Kidney (tissue), 22 donors: ENCODE data around the gene CCDC28B. TPM values are rescaled to one million over a fixed set of nuclear protein-coding genes. Genes with fewer than 3 reads are reported as not detected.

Experiments used
- DNase-seq, 5 donors: peaks; one replicate each; pipeline ENCODE4 v3.0.0-alpha.2; 2013 to 2020
- FAIRE-seq: peaks from 2 replicates; lab custom pipeline; 2012; peaks lifted over from hg19 to GRCh38; lab: Jason Lieb, UNC
- H3K27ac ChIP-seq, 2 donors: one replicate each; pipeline ENCODE4 v1.7.0; 2013; ENCODE audit warnings: low read depth in 2 of 2, low read length in 2 of 2, inconsistent platforms in 1 of 2
- H3K27me3 ChIP-seq: one replicate; pipeline ENCODE4 v1.7.1; 2013; ENCODE audit warnings: low read length, inconsistent platforms; ENCODE audit not compliant: control insufficient read depth, insufficient read depth
- H3K36me3 ChIP-seq, 3 donors: one replicate each; pipeline versions ENCODE4 v1.7.0 to v1.7.1; 2013; ENCODE audit warnings: low read length in 3 of 3, control low read depth in 1 of 3, inconsistent platforms in 1 of 3; ENCODE audit not compliant: insufficient read depth in 3 of 3, control insufficient read depth in 2 of 3
- H3K4me1 ChIP-seq, 3 donors: one replicate each; pipeline versions ENCODE4 v1.7.0 to v1.7.1; 2013; ENCODE audit warnings: low read length in 3 of 3, inconsistent platforms in 1 of 3, low read depth in 1 of 3; ENCODE audit not compliant: control insufficient read depth in 2 of 3, insufficient read depth in 2 of 3
- H3K4me3 ChIP-seq, 3 donors: one replicate each; pipeline versions ENCODE4 v1.7.0 to v1.8.1; 2013; ENCODE audit warnings: low read length in 3 of 3, control low read depth in 1 of 3, inconsistent platforms in 1 of 3
- H3K9ac ChIP-seq, 3 donors: one replicate each; pipeline versions ENCODE4 v1.7.0 to v1.7.1; 2013; ENCODE audit warnings: low read length in 3 of 3, control low read depth in 1 of 3, inconsistent platforms in 1 of 3
- H3K9me3 ChIP-seq, 3 donors: one replicate each; pipeline versions ENCODE4 v1.7.0 to v1.7.1; 2013; ENCODE audit warnings: low read length in 3 of 3, control low read depth in 1 of 3, inconsistent platforms in 1 of 3; ENCODE audit not compliant: control insufficient read depth in 2 of 3, insufficient read depth in 1 of 3
- intact Hi-C: fragments of 100-400 bp; cut with DNase I; formaldehyde crosslinking; loops from one replicate; pipeline ENCODE4 v1.11.1; 2022
- long read RNA-seq, 10 donors: library from polyadenylated mRNA in 1 of 10; unstranded in 1 of 10; transcript quantifications; one replicate each; pipeline ENCODE4 v2.0.0 and lab custom pipeline, GENCODE V29; 2021 to 2026
- polyA plus RNA-seq: library from polyadenylated mRNA; stranded (reverse); fragments of 350-450 nt; fragmentation: Illumina TruSeq; extraction: RNeasy Lipid Tissue Mini Kit (QIAGEN cat#74804); gene quantifications from one replicate; pipeline ENCODE4 v1.2.3, GENCODE V29; 2014; ENCODE audit warnings: low read depth, low replicate concordance; ENCODE audit not compliant: insufficient read depth
- total RNA-seq: library from RNA; stranded (reverse); fragmentation: NEBNext Ultra II Directional; extraction: Animal tissue kit (Norgen Biotek cat#: 25700); gene quantifications from one replicate; pipeline ENCODE4 v1.2.1, GENCODE V29; 2021
- TF ChIP-seq, protein P1 (sequence below): IDR thresholded peaks from 3 replicates; pipeline ENCODE4 v1.5.1; 2012; ENCODE audit warnings: mild to moderate bottlenecking, moderate library complexity, borderline replicate concordance; ENCODE audit not compliant: insufficient read depth; ENCODE audit errors: extremely low read depth
- donor health status: control.
- donor health status: control.
- donor health status: control.
- donor health status: control.
- donor health status: control.
- donor health status: DM: yes; HTN: yes; CAD: no.
- donor health status: Normal renal cell carcinoma (clear cell type).

The CCDC28B gene
- total RNA-seq = 4.0 TPM
- 25.4 TPM for polyA plus RNA-seq
- long read RNA-seq, donor 1, transcript CCDC28B-201 (6 exons, 1,089 nt) = major isoform, 5 of 13 reads
- long read RNA-seq, donor 1, partial matches to known transcripts = 8 of 13 reads
- long read RNA-seq, donor 1, other reads (novel, unspliced or antisense) = 0 of 13 reads
- long read RNA-seq, donor 2, transcript CCDC28B-201 (6 exons, 1,089 nt) = major isoform, 9 of 9 reads
- long read RNA-seq, donor 2, partial matches to known transcripts = 0 of 9 reads
- long read RNA-seq, donor 2, other reads (novel, unspliced or antisense) = 0 of 9 reads
- long read RNA-seq, donor 3, transcript CCDC28B-201 (6 exons, 1,089 nt) = major isoform, 5 of 19 reads
- long read RNA-seq, donor 3, partial matches to known transcripts = 12 of 19 reads
- long read RNA-seq, donor 3, other reads (novel, unspliced or antisense) = 0 of 19 reads
- long read RNA-seq, donor 4, transcript CCDC28B-201 (6 exons, 1,089 nt) = major isoform, 6 of 6 reads
- long read RNA-seq, donor 4, partial matches to known transcripts = 0 of 6 reads
- long read RNA-seq, donor 4, other reads (novel, unspliced or antisense) = 0 of 6 reads
- long read RNA-seq, donor 5, partial matches to known transcripts = 0 of 1 reads
- long read RNA-seq, donor 5, other reads (novel, unspliced or antisense) = 0 of 1 reads
- long read RNA-seq, donor 6, transcript CCDC28B-201 (6 exons, 1,089 nt) = major isoform, 16 of 25 reads
- long read RNA-seq, donor 6, partial matches to known transcripts = 8 of 25 reads
- long read RNA-seq, donor 6, other reads (novel, unspliced or antisense) = 0 of 25 reads
- long read RNA-seq, donor 7, partial matches to known transcripts = 1 of 6 reads
- long read RNA-seq, donor 7, other reads (novel, unspliced or antisense) = 0 of 6 reads
- long read RNA-seq, donor 8, transcript CCDC28B-201 (6 exons, 1,089 nt) = major isoform, 10 of 10 reads
- long read RNA-seq, donor 8, partial matches to known transcripts = 0 of 10 reads
- long read RNA-seq, donor 8, other reads (novel, unspliced or antisense) = 0 of 10 reads
- long read RNA-seq, donor 9, partial matches to known transcripts = 0 of 4 reads
- long read RNA-seq, donor 9, other reads (novel, unspliced or antisense) = 0 of 4 reads
- long read RNA-seq, donor 10, partial matches to known transcripts = 0 of 4 reads
- long read RNA-seq, donor 10, other reads (novel, unspliced or antisense) = 0 of 4 reads

DNA sequence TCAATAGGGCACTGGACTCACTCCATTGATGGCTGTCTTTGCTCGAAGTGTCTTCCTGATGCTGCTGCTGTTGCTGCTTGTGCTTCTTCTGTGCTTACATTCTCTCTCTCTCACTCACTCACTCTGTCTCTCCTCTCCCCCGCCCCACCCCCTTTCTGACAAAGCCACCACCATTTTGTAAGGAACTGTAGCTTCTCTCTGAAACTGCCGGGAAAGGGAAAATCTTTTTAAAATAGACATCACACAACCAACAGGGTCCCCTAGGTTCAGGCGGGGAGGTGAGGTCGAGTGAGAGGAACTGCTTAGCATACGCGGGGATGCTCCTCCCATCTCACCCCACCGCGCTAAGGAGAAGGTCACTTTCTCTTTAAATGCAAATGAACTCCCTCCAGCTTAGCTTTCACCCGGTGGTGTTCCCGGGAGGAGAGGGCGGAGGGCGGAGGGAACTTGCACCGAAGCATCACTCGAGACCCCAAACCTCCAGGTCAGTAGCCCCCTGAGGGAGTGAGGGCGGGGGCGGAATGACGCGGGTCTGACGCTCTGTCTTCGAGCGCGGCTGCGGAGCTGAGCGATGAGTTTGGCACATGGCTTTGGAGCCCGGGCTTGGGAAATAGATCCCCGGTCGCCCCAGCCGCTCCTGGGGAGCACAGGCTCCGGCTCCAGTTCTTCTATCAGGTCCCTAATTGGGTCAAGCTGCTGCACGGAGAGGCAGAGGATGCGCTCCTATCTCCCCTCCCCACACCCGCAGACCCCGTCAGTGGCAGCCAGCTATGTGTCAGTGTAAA lies at the start of gene CCDC28B:
TSS of gene CCDC28B (plus strand) at position 370 of the 785 bp plus-strand sequence. CDS start 1,341 bp downstream, outside the sequence.
- Histone ChIP-seq H3K36me3 (peaks cover 0 to 14% (median 8%) of the 10 kb centered on the region in 3 donors), H3K9me3 (no peaks in the 10 kb centered on the region), H3K9ac (peak within 1 kb of the TSS; percentile 15 to 77 (median 74)), H3K27ac (peak within 1 kb of the TSS; percentile 82 to 84), H3K4me3 (peak within 1 kb of the TSS; percentile 66 to 86 (median 79)), H3K27me3 (no peaks in the 10 kb centered on the region), H3K4me1 (peaks cover 4 to 15% (median 15%) of the 10 kb centered on the region in 3 donors)
- FAIRE-seq (no peak), DNase-seq (peak; percentile 77 to 91 (median 88))
- intact Hi-C loops = no loop called here
- TF ChIP-seq, protein P1, sequence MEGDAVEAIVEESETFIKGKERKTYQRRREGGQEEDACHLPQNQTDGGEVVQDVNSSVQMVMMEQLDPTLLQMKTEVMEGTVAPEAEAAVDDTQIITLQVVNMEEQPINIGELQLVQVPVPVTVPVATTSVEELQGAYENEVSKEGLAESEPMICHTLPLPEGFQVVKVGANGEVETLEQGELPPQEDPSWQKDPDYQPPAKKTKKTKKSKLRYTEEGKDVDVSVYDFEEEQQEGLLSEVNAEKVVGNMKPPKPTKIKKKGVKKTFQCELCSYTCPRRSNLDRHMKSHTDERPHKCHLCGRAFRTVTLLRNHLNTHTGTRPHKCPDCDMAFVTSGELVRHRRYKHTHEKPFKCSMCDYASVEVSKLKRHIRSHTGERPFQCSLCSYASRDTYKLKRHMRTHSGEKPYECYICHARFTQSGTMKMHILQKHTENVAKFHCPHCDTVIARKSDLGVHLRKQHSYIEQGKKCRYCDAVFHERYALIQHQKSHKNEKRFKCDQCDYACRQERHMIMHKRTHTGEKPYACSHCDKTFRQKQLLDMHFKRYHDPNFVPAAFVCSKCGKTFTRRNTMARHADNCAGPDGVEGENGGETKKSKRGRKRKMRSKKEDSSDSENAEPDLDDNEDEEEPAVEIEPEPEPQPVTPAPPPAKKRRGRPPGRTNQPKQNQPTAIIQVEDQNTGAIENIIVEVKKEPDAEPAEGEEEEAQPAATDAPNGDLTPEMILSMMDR = no peak

DNA sequence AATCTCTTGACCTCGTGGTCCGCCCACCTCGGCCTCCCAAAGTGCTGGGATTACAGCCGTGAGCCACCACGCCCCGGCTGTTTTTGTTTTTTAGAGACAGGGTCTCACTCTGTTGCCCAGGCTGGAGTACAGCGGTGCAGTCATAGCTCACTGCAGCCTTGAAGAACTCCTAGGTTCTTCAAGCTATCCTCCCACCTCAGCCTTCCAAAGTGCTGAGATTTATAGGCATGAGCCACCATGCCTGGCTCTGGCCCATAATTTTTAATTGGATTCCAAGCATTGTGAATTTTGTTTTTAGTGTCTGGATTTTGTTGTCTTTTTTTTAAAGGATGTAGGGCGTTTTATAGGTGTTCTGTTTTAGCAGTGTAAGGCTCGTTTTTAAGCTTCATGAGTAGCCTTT lies 49.5 kb upstream of the CCDC28B start:
- Histone ChIP-seq H3K4me1 (no peaks in the 10 kb centered on the region), H3K9me3 (no peaks in the 10 kb centered on the region), H3K4me3 (no peak overlapping the region), H3K27ac (no peak overlapping the region), H3K36me3 (peaks cover 0 to 3% (median 0%) of the 10 kb centered on the region in 3 donors), H3K27me3 (no peaks in the 10 kb centered on the region), H3K9ac (no peak overlapping the region)
- TF ChIP-seq, protein P1 = no peak
- no peak for FAIRE-seq
- intact Hi-C loops = no loop called here
- peak in 1 of 5 donors; percentile 23 for DNase-seq

DNA sequence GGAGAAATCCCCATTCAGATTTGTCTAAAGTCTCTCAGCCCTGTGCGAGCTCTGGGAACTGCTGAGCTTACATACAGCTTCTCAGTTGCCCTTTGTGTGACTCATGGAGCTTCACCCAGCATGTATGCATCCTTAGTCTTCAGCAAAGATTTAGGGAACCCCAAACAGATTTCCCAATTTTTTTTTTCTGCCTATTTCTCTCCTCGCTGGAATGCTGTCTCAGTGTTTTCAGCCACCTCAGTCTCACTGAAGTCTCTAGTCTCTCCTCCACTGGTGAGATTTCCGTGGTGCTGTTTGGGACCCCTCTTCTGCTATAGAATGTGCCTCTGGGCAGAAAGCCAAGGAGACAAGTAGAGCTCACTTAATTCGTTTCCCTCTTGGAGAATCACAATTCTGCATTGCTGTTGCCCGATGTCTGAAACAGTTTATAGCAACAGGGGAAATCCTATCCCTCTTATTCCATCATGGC lies 49.0 kb upstream of the CCDC28B start:
- peak in 2 of 5 donors; percentile 29 to 71 for DNase-seq
- no peaks in the 10 kb centered on the region for H3K9me3 ChIP-seq
- TF ChIP-seq, protein P1 = no peak

More for the DNA sequence above, 49.0 kb upstream of the CCDC28B start:
- intact Hi-C loops = no loop called here
- H3K27ac ChIP-seq = no peak overlapping the region
- H3K4me3 ChIP-seq = no peak overlapping the region
- H3K4me1 ChIP-seq = no peaks in the 10 kb centered on the region
- H3K27me3 ChIP-seq = no peaks in the 10 kb centered on the region
- no peak overlapping the region for H3K9ac ChIP-seq
- H3K36me3 ChIP-seq = peaks cover 0 to 7% (median 0%) of the 10 kb centered on the region in 3 donors
- no peak for FAIRE-seq
